Stimulated activated CD8-positive, alpha-beta memory T cell treated with anti-CD3 and anti-CD28 coated beads, Interleukin-12 subunit alpha, Interleukin-12 subunit beta, amount 100 ng/mL, for 24 hours (primary cell): ENCODE data around the gene ELAPOR2.
A peak's percentile ranks its signal among the peaks of the same experiment; 100 is the strongest.
"Not testable (repeated sequence)": the region's sequence is repeated elsewhere in the genome, so short reads cannot be mapped to it uniquely, and the experiment has no call there.

Experiments
- DNase-seq: peaks from one replicate; pipeline ENCODE4 v3.0.0-alpha.2; 2020; ENCODE audit errors: extremely low read depth

The ELAPOR2 gene

GRCh38 chr7:87059525-87060287 is at the start of gene ELAPOR2:
Gene ELAPOR2 (minus strand): TSS chr7:87059654. CDS start chr7:87059513, 141 bp downstream.
- peak; percentile 45 for DNase-seq

- no peak for DNase-seq
These were observed 48.7 kb upstream of the ELAPOR2 start for GRCh38 chr7:87107949-87108776.

GRCh38 chr7:87106974-87107612 is 47.6 kb upstream of the ELAPOR2 start:
- no peak for DNase-seq

DNA sequence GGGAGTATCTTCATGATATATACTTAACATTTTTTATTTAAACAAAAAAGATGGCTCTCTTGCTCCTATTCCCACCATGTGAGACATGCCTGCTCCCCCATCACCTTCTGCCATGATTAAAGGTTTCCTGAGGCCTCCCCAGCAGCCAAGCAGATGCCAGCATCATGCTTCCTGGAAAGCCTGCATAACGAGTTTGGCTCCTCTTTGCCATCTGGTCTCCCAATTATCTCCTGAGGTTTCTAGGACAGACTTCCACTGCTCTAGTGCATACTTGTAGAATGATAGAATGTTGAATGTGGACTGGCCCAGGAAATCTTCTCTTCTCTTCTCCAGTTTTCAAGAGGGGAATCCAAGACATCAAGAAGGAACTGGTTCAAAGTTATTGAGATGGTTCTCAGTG is 45.9 kb upstream of the ELAPOR2 start:
- DNase-seq = no peak

- no peak for DNase-seq
These were observed 40.9 kb upstream of the ELAPOR2 start for GRCh38 chr7:87100326-87100725.

DNA sequence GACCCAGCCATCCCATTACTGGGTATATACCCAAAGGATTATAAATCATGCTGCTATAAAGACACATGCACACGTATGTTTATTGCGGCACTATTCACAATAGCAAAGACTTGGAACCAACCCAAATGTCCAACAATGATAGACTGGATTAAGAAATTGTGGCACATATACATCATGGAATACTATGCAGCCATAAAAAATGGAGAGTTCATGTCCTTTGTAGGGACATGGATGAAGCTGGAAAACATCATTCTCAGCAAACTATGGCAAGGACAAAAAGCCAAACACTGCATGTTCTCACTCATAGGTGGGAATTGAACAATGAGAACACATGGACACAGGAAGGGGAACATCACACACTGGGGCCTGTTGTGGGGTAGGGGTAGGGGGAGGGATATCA is 37.9 kb upstream of the ELAPOR2 start:
- DNase-seq = not testable (repeated sequence)

DNA sequence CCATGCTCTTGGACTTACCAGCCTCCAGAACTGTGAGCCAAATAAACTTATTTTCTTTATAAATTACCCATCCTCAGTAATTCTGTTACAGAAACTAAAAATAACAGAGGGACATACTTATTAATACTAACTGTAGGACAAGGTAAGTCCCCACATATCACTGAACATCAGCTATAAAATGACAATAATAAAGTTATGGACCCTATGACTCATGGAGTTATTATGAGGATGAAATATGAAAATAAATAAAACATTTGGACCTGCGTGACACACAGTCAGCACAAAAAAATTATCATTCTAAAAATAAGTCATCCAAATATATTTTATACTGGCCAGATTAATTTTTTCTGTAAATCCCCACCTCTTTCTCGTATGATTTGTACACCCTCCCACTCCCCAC is 34.9 kb upstream of the ELAPOR2 start:
- DNase-seq = no peak

- DNase-seq = no peak
These were observed 33.2 kb upstream of the ELAPOR2 start for GRCh38 chr7:87092568-87093091.

GRCh38 chr7:87091487-87092066 is 32.1 kb upstream of the ELAPOR2 start:
- no peak for DNase-seq

- no peak for DNase-seq
These were observed 24.5 kb upstream of the ELAPOR2 start for GRCh38 chr7:87083865-87084519.

DNA sequence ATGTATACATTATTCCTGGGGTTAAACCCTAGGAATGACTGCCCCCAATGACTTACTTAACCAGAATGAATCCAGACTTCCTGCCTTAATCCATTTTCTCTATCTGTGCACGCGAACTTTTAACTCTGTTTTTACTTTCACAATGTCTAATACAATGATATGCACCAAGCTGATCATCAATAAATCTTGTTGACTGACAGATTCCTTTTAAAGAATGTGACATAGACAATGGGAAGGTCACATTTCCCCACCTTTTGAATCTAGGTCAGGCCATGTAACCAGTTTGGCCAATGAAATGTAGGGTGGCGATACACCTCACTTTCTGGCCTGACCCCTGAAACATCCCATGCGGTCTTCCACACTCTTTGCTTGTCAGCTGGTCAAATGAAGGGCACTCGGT is 23.2 kb upstream of the ELAPOR2 start:
- no peak for DNase-seq

DNA sequence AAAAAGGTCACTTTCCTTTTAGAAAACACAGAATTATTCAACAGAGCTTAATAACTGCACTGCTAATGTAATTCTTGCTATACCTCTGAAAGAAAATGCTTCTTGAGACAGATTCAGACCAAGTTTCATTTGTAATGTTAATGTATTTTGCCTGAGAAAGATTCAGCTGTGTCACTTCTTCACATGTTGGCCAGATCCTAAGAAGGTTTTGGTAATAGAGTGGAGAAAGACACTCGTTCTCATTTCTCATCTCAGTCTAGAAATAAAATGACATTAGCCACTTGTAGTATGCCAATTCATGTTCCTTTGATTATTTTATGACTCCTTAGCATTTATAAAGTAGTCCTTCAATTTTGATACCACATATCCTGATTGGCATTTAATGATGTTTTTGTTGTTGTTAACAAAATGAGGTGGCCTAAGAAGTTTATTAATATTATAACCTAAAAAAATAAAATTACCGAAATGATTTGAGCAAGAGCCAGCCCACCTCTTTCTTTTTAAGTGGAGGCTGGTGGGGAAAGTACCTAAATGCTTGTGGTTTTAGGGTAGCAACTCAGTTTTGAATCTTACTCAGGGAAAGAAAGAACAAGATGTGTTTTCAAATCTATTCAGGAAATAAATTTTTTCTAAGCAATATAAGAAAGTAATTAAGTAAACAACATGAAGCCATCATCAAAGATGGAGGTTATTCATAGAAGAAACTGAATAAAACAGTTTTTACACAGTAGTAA is 16.4 kb upstream of the ELAPOR2 start:
- no peak for DNase-seq

GRCh38 chr7:87067788-87068187 is 8.3 kb upstream of the ELAPOR2 start:
- no peak for DNase-seq

- DNase-seq = no peak
These were observed 759 bp upstream of the ELAPOR2 start for GRCh38 chr7:87060288-87060537.

DNA sequence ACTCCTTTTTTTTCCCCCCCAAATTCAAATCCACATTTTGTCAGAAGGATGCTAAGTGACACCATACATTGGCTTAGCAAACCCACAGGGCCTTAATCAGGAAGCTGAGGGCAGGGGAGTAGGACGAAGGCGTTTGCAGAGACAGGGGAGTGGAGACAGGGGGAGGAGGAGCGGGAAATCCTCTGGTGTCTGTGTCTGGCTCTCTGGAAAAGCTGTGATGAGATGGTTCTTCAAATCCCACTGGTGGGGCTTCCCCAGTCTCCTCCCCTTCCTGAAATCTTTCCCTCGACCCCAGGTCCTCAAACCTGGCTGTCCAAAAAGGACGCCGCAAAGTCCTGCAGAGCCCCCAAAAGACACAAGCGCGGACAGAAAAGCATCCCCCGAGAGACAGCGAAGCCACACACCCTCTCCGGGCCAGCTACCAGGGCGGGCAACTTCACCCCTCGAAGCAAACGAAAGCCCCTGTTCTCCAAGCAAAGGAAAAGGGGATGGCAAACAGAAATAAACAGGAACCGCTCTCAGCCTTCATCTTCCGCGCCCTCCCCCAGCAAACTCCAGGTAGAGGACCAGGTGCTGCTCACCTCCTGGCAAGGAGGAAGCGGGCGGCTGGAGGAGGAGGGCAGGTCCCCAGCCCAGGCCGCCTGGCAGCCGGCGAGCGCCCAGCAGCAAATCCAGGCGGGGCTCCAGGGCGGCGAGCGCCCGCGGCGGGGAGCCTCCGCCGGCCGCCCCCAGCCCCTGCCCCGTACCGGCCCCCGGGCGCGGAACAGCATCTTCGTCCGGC is 520 bp downstream of the ELAPOR2 start:
- DNase-seq = no peak

DNA sequence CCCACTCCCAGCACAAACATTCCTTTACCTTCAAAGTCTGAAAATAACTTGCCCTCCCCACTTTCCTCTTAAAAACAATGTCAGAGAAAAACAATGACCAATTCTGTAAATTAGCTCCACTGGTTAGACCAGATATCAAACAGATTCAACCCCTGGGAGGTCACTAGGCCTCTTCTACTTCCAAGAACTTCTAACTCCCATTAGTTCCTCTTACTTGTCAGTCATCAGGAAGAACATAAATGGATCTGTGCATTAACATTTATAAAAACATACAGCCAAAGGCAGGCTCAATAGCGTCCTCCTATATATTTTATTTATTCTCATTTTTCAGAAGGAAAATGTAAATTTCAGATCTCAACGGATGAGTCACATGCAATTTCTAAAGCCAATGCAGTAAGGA is 2.2 kb downstream of the ELAPOR2 start:
- DNase-seq = no peak

- DNase-seq = no peak
These were observed 3.1 kb downstream of the ELAPOR2 start for GRCh38 chr7:87056346-87056745.

GRCh38 chr7:87048839-87049238 is 10.6 kb downstream of the ELAPOR2 start:
- no peak for DNase-seq

- no peak for DNase-seq
These were observed 13.0 kb downstream of the ELAPOR2 start for GRCh38 chr7:87046456-87046855.

DNA sequence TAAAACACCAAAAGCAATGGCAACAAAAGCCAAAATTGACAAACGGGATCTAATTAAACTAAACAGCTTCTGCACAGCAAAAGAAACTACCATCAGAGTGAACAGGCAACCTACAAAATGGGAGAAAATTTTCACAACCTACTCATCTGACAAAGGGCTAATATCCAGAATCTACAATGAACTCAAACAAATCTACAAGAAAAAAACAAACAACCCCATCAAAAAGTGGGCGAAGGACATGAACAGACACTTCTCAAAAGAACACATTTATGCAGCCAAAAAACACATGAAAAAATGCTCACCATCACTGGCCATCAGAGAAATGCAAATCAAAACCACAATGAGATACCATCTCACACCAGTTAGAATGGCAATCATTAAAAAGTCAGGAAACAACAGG is 14.7 kb downstream of the ELAPOR2 start:
- DNase-seq = not testable (repeated sequence)
